H1 (cell line): ENCODE measurements around the gene SGPP2. TPM values are rescaled to one million over a fixed set of nuclear protein-coding genes. Genes with fewer than 3 reads are reported as not detected.

ENCODE experiments used
- BACH1 ChIP-seq: IDR thresholded peaks from 2 replicates; pipeline ENCODE4 v1.6.1; 2012; ENCODE audit warnings: low read length, improper control_type of control experiment
- CHD7 ChIP-seq: fragments of 300-600 bp; sonication (generic); IDR thresholded peaks from 2 replicates; pipeline ENCODE4 v1.7.1; 2012; ENCODE audit warnings: low read length, moderate library complexity, mild to moderate bottlenecking, inconsistent platforms; ENCODE audit not compliant: insufficient replicate concordance
- KDM1A ChIP-seq: fragments of 200-600, 300-600 bp; sonication (generic); IDR thresholded peaks from 2 replicates; pipeline ENCODE4 v1.7.1; 2016; ENCODE audit warnings: mild to moderate bottlenecking, low read length, borderline replicate concordance
- POLR2AphosphoS5 ChIP-seq: IDR thresholded peaks from 2 replicates; pipeline ENCODE4 v1.6.1; 2011; ENCODE audit warnings: low read depth, low read length
- polyA plus RNA-seq, 7 experiments: library from polyadenylated mRNA; depleted of rRNA in 3 of 7; stranded (reverse) in 5 of 7; unstranded in 2 of 7; fragments of >200 nt in 5 of 7; fragments of 200-250 nt in 2 of 7; gene quantifications; 1 replicate in 5 of 7; 2 replicates in 1 of 7; 4 replicates in 1 of 7; pipeline versions ENCODE4 v1.2.1 to v1.2.3, GENCODE V29; 2011 to 2013; ENCODE audit warnings: missing spikeins in 2 of 7, mixed read lengths in 2 of 7
- total RNA-seq: library from RNA; stranded (reverse); fragmentation: NEBNext Ultra II Directional; extraction: Animal tissue kit (Norgen Biotek cat#: 25700); gene quantifications from 2 replicates; pipeline ENCODE4 v1.2.1, GENCODE V29; 2021

Gene SGPP2
- total and polyA plus RNA-seq, 2 of the 8 experiments (the other 6 are each of a cell fraction or from before 2014, with no cell fraction given): 0.29 TPM; not detected in 1

- TF ChIP-seq CHD7 (no peak), BACH1 (no peak), POLR2AphosphoS5 (no peak), KDM1A (no peak)
Observed at GRCh38 chr2:222569826-222570225, 145.5 kb downstream of the SGPP2 start (continued).
